Mesendoderm (in vitro differentiated cells): ENCODE measurements around the gene MRPL27.

Experiments used
- DNase-seq: peaks from one replicate; pipeline ENCODE4 v3.0.0; 2013
- H2AK5ac ChIP-seq: 2 replicates; pipeline ENCODE4 v1.6.1; 2013; ENCODE audit warnings: low read length, inconsistent platforms
- H2BK120ac ChIP-seq: 2 replicates; pipeline ENCODE4 v1.6.1; 2013; ENCODE audit warnings: low read depth, mild to moderate bottlenecking, low read length, moderate library complexity, mixed read lengths
- H2BK15ac ChIP-seq: replicated peaks from 2 replicates; pipeline ENCODE4 v1.6.1; 2013; ENCODE audit warnings: low read depth, mild to moderate bottlenecking, moderate library complexity
- H2BK5ac ChIP-seq: 2 replicates; pipeline ENCODE4 v1.6.1; 2013; ENCODE audit warnings: low read length, inconsistent platforms
- H3K18ac ChIP-seq: 2 replicates; pipeline ENCODE4 v1.6.1; 2013; ENCODE audit warnings: mild to moderate bottlenecking, low read length, mixed read lengths
- H3K23ac ChIP-seq: one replicate; pipeline ENCODE4 v1.6.1; 2013; ENCODE audit warnings: low read length
- H3K27ac ChIP-seq: 2 replicates; pipeline ENCODE4 v1.5.1; 2013; ENCODE audit warnings: low read depth, mild to moderate bottlenecking, inconsistent platforms, low read length, moderate library complexity
- H3K27me3 ChIP-seq: 2 replicates; pipeline ENCODE4 v1.6.1; 2013; ENCODE audit warnings: low read length, control low read depth, mild to moderate bottlenecking, inconsistent platforms; ENCODE audit not compliant: insufficient read depth, poor library complexity
- H3K36me3 ChIP-seq: 2 replicates; pipeline ENCODE4 v1.6.1; 2013; ENCODE audit warnings: low read length, inconsistent platforms; ENCODE audit not compliant: control insufficient read depth, insufficient read depth
- H3K4ac ChIP-seq: one replicate; pipeline ENCODE4 v1.6.1; 2013; ENCODE audit warnings: low read depth, mild to moderate bottlenecking, low read length, moderate library complexity
- H3K4me1 ChIP-seq: 2 replicates; pipeline ENCODE4 v1.6.1; 2013; ENCODE audit warnings: low read depth, low read length, inconsistent platforms; ENCODE audit not compliant: control insufficient read depth
- H3K4me2 ChIP-seq: 2 replicates; pipeline ENCODE4 v1.6.1; 2013; ENCODE audit warnings: low read length
- H3K4me3 ChIP-seq: 2 replicates; pipeline ENCODE4 v1.5.1; 2013; ENCODE audit warnings: mild to moderate bottlenecking, low read length
- H3K56ac ChIP-seq: one replicate; pipeline ENCODE4 v1.6.1; 2013; ENCODE audit warnings: low read length
- H3K79me1 ChIP-seq: 2 replicates; pipeline ENCODE4 v1.6.1; 2013; ENCODE audit warnings: low read length, inconsistent platforms
- H3K79me2 ChIP-seq: 2 replicates; pipeline ENCODE4 v1.6.1; 2013; ENCODE audit warnings: mild to moderate bottlenecking, low read length; ENCODE audit not compliant: control insufficient read depth, insufficient read depth
- H3K9ac ChIP-seq: 2 replicates; pipeline ENCODE4 v1.6.1; 2013; ENCODE audit warnings: low read length, inconsistent platforms
- H4K5ac ChIP-seq: one replicate; pipeline ENCODE4 v1.6.1; 2013; ENCODE audit warnings: low read length
- H4K8ac ChIP-seq: one replicate; pipeline ENCODE4 v1.6.1; 2013; ENCODE audit warnings: low read depth, mild to moderate bottlenecking, control low read depth, low read length, moderate library complexity
- WGBS: extraction: QIAGEN DNeasy Blood & Tissue Kit; methylation state at CpG from one replicate; pipeline ENCODE4 v1.1.7; 2013; ENCODE audit warnings: low lambda C conversion rate, missing lambda C conversion rate; ENCODE audit not compliant: insufficient coverage; ENCODE audit errors: extremely low coverage; 5-methylcytosine and 5-hydroxymethylcytosine counted together

MRPL27 gene

DNA sequence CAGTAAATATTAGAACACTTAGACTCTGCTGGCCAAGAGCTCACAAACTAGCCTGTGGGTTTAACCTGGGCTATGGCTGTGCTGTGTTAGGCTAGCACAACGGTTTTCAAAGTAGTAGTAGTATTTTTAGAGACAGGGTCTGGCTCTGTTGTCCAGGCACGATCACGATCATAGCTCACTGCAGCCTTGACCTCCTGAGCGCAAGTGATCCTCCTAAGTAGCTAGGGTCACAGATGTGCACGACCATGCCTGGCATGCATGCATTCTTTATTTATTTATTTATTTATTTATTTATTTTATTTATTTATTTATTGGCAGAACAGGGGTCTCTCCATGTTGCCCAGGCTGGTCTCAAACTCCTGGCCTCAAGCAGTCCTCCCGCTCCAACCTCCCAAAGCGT lies 10.3 kb downstream of the MRPL27 start:
- Histone ChIP-seq H3K27ac (no peak overlapping the region), H4K8ac (no peak overlapping the region), H3K23ac (no peak overlapping the region), H2AK5ac (no peak overlapping the region), H3K4me1 (no peaks in the 10 kb centered on the region), H2BK15ac (no peak overlapping the region), H4K5ac (no peak overlapping the region), H3K18ac (no peak overlapping the region), H2BK120ac (no peak overlapping the region), H2BK5ac (no peak overlapping the region), H3K56ac (no peak overlapping the region), H3K36me3 (peaks cover 2% of the 10 kb centered on the region), H3K27me3 (no peaks in the 10 kb centered on the region), H3K4me2 (no peak overlapping the region), H3K9ac (no peak overlapping the region), H3K79me1 (no peaks in the 10 kb centered on the region), H3K79me2 (no peaks in the 10 kb centered on the region), H3K4me3 (no peak overlapping the region), H3K4ac (no peak overlapping the region)
- WGBS = no CpG with 5 or more reads among the region's 7 CpGs
- no peak for DNase-seq

DNA sequence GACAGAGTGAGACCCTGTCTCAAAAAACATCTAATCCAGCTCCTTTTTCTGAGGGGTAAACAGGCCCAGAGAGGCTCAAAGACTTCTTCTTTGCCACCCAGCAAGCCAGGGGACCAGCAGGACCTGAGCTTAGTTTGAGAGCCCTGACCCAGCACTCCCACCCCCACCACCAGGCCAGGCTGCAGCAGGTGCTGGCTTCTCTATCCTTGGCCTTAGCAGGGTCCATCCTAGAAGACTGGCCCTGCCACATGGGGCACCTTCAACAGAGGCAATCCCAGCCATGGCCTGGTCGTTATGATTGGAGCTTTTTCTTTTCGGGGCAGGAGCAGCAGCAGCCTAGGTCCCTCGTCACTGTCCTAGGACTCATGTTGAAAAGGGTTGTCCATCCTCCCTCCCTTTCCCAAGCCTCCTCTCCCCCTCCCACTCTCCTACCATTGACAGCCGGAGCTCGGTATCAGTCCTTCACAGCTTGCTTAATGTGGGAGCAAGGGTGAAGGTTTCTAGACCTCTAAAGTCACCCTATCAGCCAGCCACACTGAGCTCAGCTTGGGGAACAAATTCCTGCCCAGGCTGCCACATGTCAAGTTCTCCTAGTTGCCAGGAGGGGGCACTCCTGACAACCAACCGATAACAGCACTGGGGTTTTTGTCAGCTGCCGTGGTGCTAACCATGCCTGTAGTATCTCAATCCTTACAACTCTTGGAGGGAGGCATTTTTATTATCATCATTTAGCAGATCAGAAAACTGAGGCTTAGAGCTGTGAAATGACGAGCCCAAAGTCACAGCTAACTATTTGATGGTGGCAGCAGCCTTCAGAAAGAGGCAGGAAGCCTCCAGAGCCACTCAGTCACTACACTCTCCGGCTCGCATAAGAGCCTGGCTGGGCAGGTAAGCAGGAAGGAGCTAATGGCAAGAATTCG lies 11.2 kb downstream of the MRPL27 start:
- Histone ChIP-seq H3K27ac (no peak overlapping the region), H3K79me1 (no peaks in the 10 kb centered on the region), H3K56ac (peak overlapping the region; percentile 25), H2BK5ac (no peak overlapping the region), H3K27me3 (no peaks in the 10 kb centered on the region), H4K5ac (no peak overlapping the region), H4K8ac (no peak overlapping the region), H2AK5ac (no peak overlapping the region), H3K4me2 (no peak overlapping the region), H2BK120ac (no peak overlapping the region), H3K36me3 (peaks cover 2% of the 10 kb centered on the region), H3K79me2 (no peaks in the 10 kb centered on the region), H3K4me1 (no peaks in the 10 kb centered on the region), H3K4me3 (no peak overlapping the region), H3K23ac (no peak overlapping the region), H2BK15ac (no peak overlapping the region), H3K18ac (no peak overlapping the region), H3K9ac (no peak overlapping the region), H3K4ac (no peak overlapping the region)
- DNase-seq = peak; percentile 86
- WGBS = no CpG with 5 or more reads among the region's 11 CpGs

DNA sequence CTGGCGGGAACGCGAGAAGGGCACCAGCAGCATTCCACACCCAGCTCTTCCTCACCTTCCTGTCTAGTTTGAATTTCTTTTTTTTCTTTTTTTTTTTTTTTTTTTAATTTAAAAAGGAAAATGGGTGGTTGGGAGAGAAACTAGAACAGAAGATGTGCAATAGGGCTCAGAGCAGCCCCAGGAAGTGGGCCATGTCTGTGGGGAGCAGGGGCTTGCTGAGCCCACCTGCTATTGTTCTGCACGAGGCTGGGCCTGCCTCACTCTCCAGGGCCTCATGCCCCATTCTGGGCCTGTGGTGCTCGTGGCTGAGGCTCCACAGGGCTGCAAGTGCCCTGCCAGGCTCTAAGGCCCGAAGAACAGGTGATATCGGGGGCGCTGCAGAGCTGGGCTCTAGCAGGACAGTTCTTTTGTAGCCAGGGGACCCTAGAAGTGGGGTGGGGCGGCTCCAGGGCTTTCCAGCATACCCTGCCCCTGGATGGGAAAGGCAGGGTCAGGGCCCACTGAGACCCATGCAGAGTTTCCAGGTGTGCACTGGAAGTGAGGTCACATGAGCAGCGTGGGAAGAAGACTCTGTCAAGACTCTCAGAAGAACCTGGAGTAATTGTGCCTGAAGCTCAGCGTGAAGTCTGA lies 12.4 kb downstream of the MRPL27 start:
- H4K5ac ChIP-seq = no peak overlapping the region
- no peak overlapping the region for H3K23ac ChIP-seq
- H3K4me3 ChIP-seq = no peak overlapping the region
- H4K8ac ChIP-seq = no peak overlapping the region
- no peak for DNase-seq
- no peaks in the 10 kb centered on the region for H3K27me3 ChIP-seq
- peaks cover 2% of the 10 kb centered on the region for H3K36me3 ChIP-seq
- no peak overlapping the region for H3K27ac ChIP-seq
- no peak overlapping the region for H2BK5ac ChIP-seq
- no peak overlapping the region for H2AK5ac ChIP-seq
- H3K79me2 ChIP-seq = no peaks in the 10 kb centered on the region
- H3K4me2 ChIP-seq = no peak overlapping the region
- H3K79me1 ChIP-seq = no peaks in the 10 kb centered on the region
- H3K4me1 ChIP-seq = no peaks in the 10 kb centered on the region
- H3K56ac ChIP-seq = no peak overlapping the region
- no CpG with 5 or more reads among the region's 11 CpGs for WGBS
- no peak overlapping the region for H2BK120ac ChIP-seq
- H3K18ac ChIP-seq = no peak overlapping the region
- no peak overlapping the region for H3K4ac ChIP-seq
- H3K9ac ChIP-seq = no peak overlapping the region
- no peak overlapping the region for H2BK15ac ChIP-seq

DNA sequence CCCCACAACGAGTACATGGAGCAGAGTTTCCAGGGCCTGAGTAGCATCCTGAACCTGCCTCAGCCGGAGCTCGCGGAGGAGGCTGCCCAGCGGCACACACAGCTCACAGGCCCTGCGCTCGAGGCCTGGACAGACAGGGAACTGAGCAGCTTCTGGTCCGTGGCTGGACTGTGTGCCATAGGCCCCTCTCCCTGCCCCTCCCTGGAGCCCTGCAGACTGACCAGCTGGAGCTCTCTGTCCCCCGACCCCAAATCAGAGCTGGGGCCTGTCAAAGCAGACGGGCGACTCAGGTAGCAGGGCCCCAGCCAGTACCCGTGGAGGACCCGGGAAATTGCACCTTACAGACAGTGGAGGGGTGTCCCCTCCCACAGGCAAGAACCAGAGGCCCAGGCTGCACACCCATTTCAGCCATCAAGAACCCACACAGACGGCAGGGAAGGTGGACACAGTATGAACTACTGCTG lies 13.0 kb downstream of the MRPL27 start:
- no CpG with 5 or more reads among the region's 14 CpGs for WGBS
- H3K4me3 ChIP-seq = no peak overlapping the region
- no peak for DNase-seq
- H2BK15ac ChIP-seq = no peak overlapping the region
- H3K4ac ChIP-seq = no peak overlapping the region
- no peaks in the 10 kb centered on the region for H3K79me2 ChIP-seq
- H3K27me3 ChIP-seq = no peaks in the 10 kb centered on the region
- H2AK5ac ChIP-seq = no peak overlapping the region
- H3K9ac ChIP-seq = no peak overlapping the region
- no peak overlapping the region for H3K4me2 ChIP-seq
- no peak overlapping the region for H3K27ac ChIP-seq
- no peaks in the 10 kb centered on the region for H3K4me1 ChIP-seq
- no peak overlapping the region for H3K18ac ChIP-seq
- H2BK5ac ChIP-seq = no peak overlapping the region
- H3K23ac ChIP-seq = no peak overlapping the region
- peaks cover 2% of the 10 kb centered on the region for H3K36me3 ChIP-seq
- H4K8ac ChIP-seq = no peak overlapping the region
- no peak overlapping the region for H3K56ac ChIP-seq
- H3K79me1 ChIP-seq = no peaks in the 10 kb centered on the region
- H2BK120ac ChIP-seq = no peak overlapping the region
- H4K5ac ChIP-seq = no peak overlapping the region

DNA sequence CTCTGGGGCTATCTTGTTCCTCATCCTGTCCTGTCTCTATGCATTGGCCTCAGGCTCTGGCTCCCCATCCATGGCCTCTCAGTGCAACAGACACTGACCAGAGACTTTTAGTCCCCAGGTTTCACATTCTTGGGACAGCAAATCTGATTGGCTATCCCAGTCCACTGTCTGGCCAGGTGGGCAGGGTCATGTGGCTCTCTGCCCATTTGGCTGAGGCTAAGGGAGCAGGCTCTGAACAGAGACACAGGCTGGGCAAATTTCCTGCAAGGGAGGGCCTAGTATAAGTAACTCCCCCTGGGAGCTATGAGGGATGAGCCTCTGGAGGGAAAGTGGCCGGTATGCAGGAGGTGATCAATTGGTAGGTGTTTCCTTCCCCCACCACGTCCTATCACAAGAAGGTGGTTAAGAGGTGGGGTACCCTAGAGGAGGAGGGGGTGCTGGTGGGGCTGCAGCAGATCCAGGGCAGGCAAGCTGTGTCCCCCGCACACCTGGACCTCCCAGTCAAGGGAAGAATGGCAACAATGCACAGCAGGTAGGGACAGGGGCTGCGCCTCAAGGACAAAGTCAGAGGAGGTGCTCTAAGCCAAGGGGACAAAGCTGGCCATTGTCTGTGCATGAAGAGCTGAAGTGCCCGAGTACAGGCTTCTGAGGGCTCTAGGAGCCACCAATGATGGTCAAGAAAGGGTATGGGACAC lies 13.8 kb downstream of the MRPL27 start:
- Histone ChIP-seq H2BK120ac (no peak overlapping the region), H3K56ac (no peak overlapping the region), H3K27ac (no peak overlapping the region), H3K4me3 (no peak overlapping the region), H3K18ac (no peak overlapping the region), H3K4ac (no peak overlapping the region), H3K27me3 (no peaks in the 10 kb centered on the region), H3K9ac (no peak overlapping the region), H3K79me2 (no peaks in the 10 kb centered on the region), H3K23ac (no peak overlapping the region), H2BK15ac (no peak overlapping the region), H3K79me1 (no peaks in the 10 kb centered on the region), H2AK5ac (no peak overlapping the region), H3K4me2 (no peak overlapping the region), H3K4me1 (no peaks in the 10 kb centered on the region), H2BK5ac (no peak overlapping the region), H4K8ac (no peak overlapping the region), H3K36me3 (peaks cover 2% of the 10 kb centered on the region), H4K5ac (no peak overlapping the region)
- DNase-seq = no peak
- no CpG with 5 or more reads among the region's 5 CpGs for WGBS
